SK-MEL-5 (cell line): ENCODE data around the gene ATP5PB. TPM values are rescaled to one million over a fixed set of nuclear protein-coding genes. Genes with fewer than 3 reads are reported as not detected.
A peak's percentile ranks its signal among the peaks of the same experiment; 100 is the strongest.

Experiments
- DNase-seq: peaks from one replicate; pipeline ENCODE4 v3.0.0-alpha.2; 2016; ENCODE audit warnings: low read depth, low spot score
- in situ Hi-C: cut with HindIII; loops from 2 replicates; pipeline ENCODE4 v1.10.0; 2016; ENCODE audit warnings: low sequenced_read_pairs, high pct_unique_total_duplicates, low pct_unique_long_range_greater_than_20kb
- total RNA-seq: library from RNA; depleted of rRNA; stranded (reverse); fragments of >200 nt; shearing (Covaris generic); gene quantifications from 2 replicates; pipeline ENCODE4 v1.2.3, GENCODE V29; 2014

The ATP5PB gene
- total RNA-seq, 1 experiment from 2014 or later = 745 TPM

DNA sequence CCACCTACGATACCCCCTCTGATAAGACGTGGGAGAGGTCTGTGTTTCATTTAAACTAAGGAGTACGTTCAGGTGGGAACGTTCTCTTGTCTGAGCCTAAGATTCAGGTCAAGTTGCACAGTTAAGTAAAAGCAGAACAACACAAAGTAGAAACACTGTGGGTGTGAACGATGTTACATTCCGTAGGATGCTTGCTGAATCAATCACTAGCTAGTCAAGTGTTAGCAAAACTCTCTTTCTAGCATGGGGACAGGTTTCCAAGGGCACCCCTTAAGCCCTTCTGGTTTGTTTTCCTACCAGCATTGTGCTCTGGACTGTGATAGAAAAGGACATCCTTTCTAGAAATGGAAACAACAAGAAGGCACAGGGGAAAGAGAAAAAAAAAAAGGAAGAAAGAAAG, 37.9 kb downstream of the ATP5PB start:
- in situ Hi-C loops = no loop called here
- DNase-seq = no peak

DNA sequence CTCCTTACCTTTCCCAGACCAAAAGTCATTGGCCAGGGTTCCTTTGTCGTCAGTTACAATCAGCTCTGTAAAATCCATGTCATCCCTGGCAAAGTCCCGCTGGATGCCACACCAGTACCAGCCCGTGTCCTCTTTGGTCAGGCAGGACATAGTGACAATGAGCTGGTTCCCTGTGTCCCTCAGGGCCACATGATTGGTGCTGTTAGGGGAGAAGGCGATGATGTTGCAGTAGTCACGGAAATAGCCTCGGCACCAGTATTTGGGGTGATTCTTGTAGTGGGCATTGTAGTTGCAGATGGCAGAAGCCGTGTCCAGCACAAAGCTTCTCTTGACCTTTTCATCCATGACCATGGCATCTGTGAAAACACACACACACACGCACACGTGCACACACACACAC, 39.4 kb downstream of the ATP5PB start:
- in situ Hi-C loops = no loop called here
- no peak for DNase-seq

DNA sequence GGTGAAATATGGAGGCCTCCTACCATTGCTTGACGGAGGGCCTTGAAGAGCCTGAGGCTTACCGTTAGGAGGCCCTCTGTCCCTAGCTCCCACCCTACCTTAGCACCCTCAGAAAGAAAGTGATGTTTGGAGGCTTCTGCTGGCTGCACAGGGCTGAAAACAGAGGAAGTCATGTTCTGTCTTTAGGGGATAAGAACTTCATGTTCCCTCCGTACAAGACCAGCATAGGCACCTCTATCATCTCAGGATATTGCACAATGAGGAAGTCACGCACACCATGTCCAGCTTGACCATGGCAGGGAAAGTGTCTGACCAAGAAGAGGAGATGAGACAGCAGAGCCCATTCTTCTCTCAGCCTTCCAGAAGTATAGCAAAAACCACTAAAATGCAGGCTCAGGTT, 40.3 kb downstream of the ATP5PB start:
- DNase-seq = peak; percentile 14

DNA sequence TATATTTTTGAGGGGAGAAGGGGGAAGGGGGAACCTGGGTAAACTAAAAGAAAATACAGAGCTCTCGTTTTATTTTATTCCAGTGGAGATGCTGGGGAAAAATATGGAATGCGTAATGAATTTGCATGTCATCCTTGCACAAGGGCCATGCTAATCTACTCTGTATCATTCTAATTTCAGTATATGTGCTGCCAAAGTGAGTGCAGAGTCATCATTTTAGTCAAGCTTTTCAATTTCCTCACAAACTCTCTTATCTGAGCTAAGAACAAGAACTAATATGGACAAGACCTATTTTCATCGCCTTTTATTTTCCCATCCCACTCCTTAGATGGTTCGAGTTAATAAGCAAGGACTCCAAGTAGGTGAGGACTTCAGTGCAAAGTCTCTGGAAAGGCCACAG, 41.0 kb downstream of the ATP5PB start:
- no peak for DNase-seq
- in situ Hi-C loops = no loop called here

More for the DNA sequence above, 40.3 kb downstream of the ATP5PB start:
- in situ Hi-C loops = no loop called here

DNA sequence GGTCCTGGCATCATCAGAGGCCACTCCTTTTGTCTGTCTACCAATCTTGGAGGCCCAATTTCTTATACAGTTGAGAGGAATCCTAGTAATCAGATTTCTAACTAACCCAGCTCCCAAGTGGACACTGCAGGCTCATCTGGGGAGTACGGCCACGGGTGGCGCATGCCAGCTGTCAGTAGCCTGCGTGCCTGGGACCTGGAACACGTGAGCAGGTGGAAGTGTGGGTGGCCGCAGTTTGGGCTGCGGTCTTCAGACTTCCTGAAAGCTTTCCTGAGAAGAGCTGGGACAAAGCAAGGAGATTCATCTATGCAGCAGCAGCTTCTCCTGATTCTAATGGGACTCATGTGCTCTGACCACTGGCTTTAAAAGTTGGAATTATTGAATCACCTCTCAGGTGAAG, 41.8 kb downstream of the ATP5PB start:
- in situ Hi-C loops = no loop called here
- no peak for DNase-seq

DNA sequence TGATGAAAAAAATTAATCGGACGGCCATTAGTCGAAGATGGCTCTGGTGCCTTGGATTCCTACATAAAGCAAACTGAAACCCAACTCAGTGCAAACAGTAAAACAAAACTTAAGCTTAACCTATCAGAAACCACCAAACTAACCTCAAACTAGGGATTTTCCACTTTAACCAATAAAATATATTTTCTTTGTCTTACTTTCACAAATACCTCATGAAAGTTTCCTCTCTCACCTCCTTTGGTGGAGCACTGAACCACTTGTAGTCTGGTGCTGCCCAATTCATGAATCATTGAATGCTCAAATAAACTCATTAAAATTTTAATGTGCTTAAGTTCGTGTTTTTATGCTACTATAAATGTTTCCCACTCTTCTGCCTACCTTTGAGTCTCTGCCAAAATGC, 47.1 kb downstream of the ATP5PB start:
- no peak for DNase-seq
- in situ Hi-C loops = no loop called here

DNA sequence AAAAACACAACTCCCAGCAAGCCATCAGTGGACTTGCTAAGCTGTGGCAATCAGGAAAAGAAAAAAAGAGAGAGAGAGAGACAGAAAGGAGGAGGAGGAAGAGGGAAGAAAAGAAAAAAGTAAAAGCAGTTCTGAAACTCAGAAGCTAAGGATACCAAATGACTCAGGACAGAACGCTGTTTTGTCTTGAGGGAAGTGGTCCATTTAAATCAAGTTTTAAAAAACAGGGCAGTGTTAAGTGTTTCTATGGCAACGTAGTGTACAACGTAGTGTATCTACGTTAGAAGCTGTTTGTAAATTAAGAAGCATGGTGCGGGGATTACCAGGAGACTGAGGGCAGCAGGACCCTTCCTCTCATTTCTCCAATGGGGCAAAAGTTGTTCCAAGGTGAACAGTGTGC, 48.3 kb downstream of the ATP5PB start:
- in situ Hi-C loops = no loop called here
- no peak for DNase-seq

DNA sequence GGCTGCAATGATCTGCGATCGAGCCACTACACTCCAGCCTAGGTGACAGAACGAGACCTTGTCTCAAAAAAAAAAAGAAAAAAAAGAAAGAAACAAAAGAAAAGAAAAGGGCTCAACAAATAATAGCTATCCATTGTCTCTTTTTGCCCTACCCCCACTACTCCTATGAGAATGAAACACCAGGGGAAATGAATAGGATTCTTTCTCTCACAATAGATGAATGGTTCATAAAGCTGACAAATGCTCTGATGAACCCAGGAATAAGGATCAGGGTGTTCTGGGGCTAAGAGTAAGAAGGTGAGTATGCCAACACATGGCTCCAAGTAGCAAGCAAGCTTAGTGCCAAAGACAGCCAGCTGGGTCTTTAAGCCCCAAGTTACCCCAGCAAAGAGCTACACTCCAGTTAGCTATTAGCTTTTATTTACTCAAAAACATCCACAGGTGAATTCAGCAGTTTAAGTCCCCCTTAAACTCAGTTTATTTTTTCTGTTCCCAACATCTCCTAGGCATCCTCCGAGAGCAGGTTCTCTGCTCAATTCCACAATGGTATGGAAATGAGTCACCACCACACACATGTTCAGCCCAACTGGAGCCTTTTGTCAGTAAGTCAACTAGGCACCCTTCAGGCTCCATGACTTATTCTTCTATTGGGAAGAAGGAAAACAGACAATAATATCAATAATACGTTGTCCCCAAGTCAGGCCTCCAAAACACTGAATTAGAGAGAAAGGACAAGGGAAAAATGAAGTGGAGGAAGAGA, 49.9 kb downstream of the ATP5PB start:
- in situ Hi-C loops = no loop called here
- DNase-seq = no peak

DNA sequence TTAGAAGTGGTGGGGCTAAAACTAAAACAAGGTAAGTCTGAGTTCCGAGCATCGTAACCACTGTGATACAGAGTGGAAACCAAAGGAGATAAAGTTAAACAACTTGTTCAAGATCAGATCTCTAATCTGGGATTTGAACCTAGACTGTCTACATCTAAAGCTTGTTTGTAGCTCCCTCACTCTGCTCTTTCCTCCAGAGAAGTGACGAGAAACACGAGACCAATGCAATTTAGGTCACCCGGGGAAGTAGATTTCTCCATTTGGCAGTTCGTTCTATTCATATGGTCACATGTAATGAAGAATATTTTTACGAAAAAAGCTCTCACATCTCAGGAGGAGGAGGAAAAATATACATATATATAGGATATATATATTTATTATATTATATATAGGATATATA, 52.4 kb downstream of the ATP5PB start:
- DNase-seq = no peak
- in situ Hi-C loops = no loop called here

DNA sequence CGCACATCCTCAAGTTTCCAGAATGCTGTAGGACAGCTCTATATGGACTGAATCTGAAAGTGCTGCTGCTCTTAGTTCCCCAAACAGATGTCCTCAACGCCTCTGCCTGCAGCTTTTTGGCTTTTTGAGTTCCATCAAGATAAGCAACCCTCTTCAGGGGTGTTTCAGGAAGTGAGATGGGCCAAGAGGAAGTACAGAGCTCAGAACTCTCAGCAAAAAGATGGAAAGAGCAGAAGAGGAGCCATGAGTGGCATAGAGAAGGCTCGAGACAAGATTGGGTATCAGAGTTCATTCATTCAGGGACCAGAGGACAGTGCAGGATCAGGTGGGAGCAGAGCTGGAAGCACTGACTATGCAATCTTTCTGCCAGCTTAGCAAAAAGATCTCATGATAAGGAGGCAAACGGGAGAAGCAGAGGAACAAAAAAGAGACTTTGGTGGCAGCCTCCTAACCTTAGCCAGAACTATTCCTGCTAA, 54.4 kb downstream of the ATP5PB start, which contains the start of the genes ADORA3 and TMIGD3:
Gene ADORA3, minus strand, starts transcription at position 49 of the 476 bp plus-strand sequence. CDS start 279 bp downstream, outside the sequence.
Gene TMIGD3, minus strand, starts transcription at position 49 of the 476 bp plus-strand sequence. CDS start 279 bp downstream, outside the sequence.
- in situ Hi-C loops = no loop called here
- no peak for DNase-seq

DNA sequence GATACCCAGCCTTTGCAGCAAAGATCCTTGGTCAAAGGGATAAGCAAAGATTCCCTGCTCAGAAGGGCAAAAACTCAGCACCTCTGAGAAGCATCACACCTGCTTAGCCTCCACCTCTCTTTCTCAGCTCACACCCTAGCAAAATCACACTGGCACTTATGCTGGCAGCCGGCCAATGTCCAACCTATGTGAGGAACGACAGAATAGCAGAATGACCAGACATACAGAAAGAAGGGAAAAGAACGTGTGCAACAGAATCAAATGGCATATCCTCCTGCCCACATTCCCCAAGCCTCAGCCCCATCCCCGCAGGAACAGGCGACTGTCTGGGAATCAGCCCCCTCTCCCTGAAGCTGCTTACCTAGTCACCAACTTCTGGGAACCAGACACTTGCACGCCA, 54.8 kb downstream of the ATP5PB start:
- in situ Hi-C loops = no loop called here
- no peak for DNase-seq

DNA sequence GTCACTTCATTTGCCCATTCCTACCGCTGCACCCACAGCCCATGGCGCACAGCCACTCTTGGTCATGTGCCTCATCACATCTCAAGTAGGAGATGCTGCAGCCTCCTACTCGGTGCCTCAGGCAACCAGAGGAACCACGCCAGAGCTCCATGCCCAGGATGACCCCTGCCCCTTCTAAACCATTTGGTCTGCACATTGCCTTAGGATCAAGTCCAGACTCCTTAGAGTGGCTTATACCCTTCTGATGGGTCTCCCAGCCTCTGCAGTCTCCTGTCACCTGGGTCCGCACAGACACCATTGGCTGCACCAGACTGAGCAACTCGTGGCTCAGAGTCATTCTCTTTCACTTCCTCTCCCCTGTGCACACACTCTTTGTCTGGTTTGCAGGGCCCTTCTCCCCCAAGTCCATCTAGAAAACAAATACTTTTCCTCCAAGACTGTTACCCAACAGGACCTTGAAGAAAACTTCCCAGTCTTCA, 56.4 kb downstream of the ATP5PB start:
- in situ Hi-C loops = no loop called here
- no peak for DNase-seq

DNA sequence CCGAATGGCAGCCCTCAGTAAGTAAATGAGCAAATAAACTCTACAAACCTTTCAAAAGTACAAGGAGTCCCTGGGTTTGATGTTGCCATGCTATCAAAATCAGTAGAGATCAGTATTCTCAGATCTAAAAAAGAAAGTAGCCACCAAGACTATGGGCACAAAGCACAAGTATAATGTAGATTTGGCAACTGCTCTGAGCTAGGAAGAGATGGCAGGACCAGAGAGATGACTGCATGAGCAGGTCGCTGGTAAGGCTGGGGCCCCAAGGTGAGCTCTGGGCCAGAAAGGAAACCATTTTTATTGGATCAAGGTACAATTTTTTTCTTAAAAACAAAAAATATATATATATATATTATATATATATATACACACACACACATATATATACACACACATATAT, 57.3 kb downstream of the ATP5PB start:
- no peak for DNase-seq
- in situ Hi-C loops = no loop called here

DNA sequence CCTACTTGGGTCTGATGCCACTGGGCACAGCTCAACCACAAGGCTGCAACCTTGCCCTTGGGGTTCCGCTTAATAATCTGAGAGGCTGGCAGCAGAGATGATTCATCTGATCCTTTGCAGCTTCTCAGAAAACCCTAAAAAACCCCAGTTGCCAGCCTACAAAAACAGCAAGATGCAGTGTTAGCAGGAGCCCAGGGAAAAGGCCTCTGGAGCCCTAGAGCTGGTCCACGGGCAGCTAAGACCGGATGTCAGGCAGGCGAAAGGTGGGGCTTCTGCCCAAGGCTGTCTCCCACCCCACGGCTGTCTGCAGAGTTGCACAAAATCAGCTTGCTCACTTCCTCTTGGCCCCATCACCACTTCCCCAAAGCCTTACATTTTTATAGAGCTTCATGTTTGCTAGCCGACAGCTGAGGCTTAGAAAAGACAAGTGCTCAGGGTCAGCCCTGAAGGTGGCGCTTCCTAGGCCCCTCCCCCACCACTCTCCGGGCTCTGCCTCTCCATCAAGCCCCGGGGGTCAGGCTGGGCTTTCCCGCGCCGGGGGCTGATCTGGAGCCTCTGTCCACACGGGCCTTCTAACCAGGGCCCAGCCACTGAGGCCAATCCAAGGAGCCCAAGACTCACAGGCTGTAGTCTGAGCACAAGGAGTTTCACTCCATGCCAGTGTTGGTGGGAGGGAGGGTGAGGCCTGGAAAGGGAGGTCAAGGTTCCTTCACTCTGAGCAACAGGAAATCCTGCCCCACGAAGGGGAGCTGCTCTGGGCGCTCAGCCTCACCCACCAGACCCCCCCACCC, 58.3 kb downstream of the ATP5PB start:
- DNase-seq = no peak
- in situ Hi-C loops = no loop called here

DNA sequence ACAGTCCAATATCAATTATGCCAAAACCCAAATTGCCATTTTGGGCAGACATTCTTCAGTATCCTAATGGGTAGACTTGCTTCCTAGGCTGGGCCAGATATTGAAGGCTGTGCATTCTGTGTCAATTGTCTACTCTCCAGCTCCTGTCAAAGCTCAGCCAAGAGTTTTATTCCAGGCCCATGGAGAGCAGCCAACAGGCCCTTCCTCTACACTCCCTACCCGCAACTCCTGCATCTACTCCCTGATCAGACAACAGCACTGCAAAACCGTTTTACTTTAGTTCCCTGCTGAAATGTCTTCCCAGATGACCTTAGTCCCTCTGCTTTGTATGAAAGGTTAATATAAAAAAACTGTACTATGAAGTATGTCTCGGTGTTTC, 60.7 kb downstream of the ATP5PB start:
- in situ Hi-C loops = no loop called here
- no peak for DNase-seq

DNA sequence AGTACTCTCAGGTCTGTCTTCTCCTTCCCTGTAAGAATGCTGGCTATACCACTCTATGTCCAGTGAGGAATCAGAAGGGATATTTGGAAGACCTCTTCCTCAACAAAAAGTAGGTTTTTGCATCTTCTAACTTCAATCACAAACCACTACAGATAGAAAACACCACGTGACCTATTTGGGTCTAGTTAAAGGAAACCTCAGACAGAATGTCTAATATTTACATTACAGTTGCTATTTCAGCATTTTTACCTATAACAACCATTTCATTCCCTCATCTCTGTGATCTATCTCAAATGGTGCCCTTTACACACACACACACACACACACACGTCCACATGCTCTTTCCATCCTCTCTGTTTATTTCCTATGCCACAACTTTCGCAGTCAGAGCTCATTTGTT, 62.1 kb downstream of the ATP5PB start:
- DNase-seq = no peak
- in situ Hi-C loops = no loop called here
